A673 (cell line): Measurements from ENCODE around the gene SMOC1. TPM values are rescaled to one million over a fixed set of nuclear protein-coding genes. Genes with fewer than 3 reads are reported as not detected.

Source experiments
- BruUV-seq: library from RNA; stranded (reverse); fragments of 400-500 nt; replicated peaks from 2 replicates; lab custom pipeline; 2021; lab: Mats Ljungman, UMichigan
- CTCF ChIA-PET: fragments of 300-600 bp; sonication (Branson Sonifier 250); formaldehyde crosslinking; loops from one replicate; lab custom pipeline; 2022; ENCODE audit warnings: antibody characterized with exemption; lab: Charles Lee
- POLR2A ChIA-PET: fragments of 300-600 bp; sonication (Branson Sonifier 250); formaldehyde crosslinking; loops from one replicate; lab custom pipeline; 2022; ENCODE audit warnings: antibody characterized with exemption; ENCODE audit not compliant: low non-redundant PET; lab: Charles Lee
- DNase-seq: peaks from one replicate; pipeline ENCODE4 v3.0.0-alpha.2; 2015; ENCODE audit warnings: low spot score
- H3K27ac ChIP-seq: fragments of 200-600 bp; sonication (generic); 2 replicates; pipeline ENCODE4 v1.5.1; 2016; ENCODE audit warnings: mixed run types, low read depth, mild to moderate bottlenecking, mixed read lengths, antibody characterized with exemption, low read length; ENCODE audit not compliant: poor library complexity, severe bottlenecking
- H3K27me3 ChIP-seq: fragments of 200-600 bp; sonication (generic); replicated peaks from 2 replicates; pipeline ENCODE4 v1.6.1; 2017; ENCODE audit warnings: mixed run types, low read depth, mild to moderate bottlenecking, mixed read lengths, antibody characterized with exemption, low read length; ENCODE audit not compliant: insufficient read depth, poor library complexity
- H3K36me3 ChIP-seq: fragments of 200-600 bp; sonication (generic); 2 replicates; pipeline ENCODE4 v1.6.1; 2016; ENCODE audit warnings: mixed run types, mild to moderate bottlenecking, mixed read lengths, antibody characterized with exemption, low read length; ENCODE audit not compliant: insufficient read depth, poor library complexity, severe bottlenecking
- H3K4me1 ChIP-seq: fragments of 200-600 bp; sonication (generic); 2 replicates; pipeline ENCODE4 v1.6.1; 2017; ENCODE audit warnings: mixed run types, mild to moderate bottlenecking, mixed read lengths, antibody characterized with exemption, low read length; ENCODE audit not compliant: insufficient read depth, poor library complexity, severe bottlenecking
- H3K4me3 ChIP-seq: fragments of 200-600 bp; sonication (generic); 2 replicates; pipeline ENCODE4 v1.5.1; 2016; ENCODE audit warnings: low read depth, mixed run types, mild to moderate bottlenecking, mixed read lengths, low read length; ENCODE audit not compliant: poor library complexity, severe bottlenecking
- H3K9me3 ChIP-seq: fragments of 200-600 bp; sonication (generic); 2 replicates; pipeline ENCODE4 v1.6.1; 2016; ENCODE audit warnings: mixed run types, low read depth, mild to moderate bottlenecking, mixed read lengths, antibody characterized with exemption, low read length; ENCODE audit not compliant: poor library complexity, severe bottlenecking
- CTCF ChIP-seq: fragments of 300-800, 200-600 bp; sonication (generic); conservative IDR thresholded peaks from 2 replicates; pipeline ENCODE4 v1.5.1; 2017; ENCODE audit warnings: low read depth, mild to moderate bottlenecking, antibody characterized with exemption, low read length, moderate library complexity, mixed read lengths
- EZH2 ChIP-seq: fragments of 200-600 bp; sonication (generic); IDR thresholded peaks from 2 replicates; pipeline ENCODE4 v1.6.1; 2017; ENCODE audit warnings: borderline replicate concordance, low read depth, mild to moderate bottlenecking, mixed read lengths, antibody characterized with exemption, low read length; ENCODE audit not compliant: poor library complexity, severe bottlenecking
- intact Hi-C: fragments of 100-400 bp; cut with micrococcal nuclease; formaldehyde crosslinking; loops from one replicate; pipeline ENCODE4 v1.10.0; 2022; ENCODE audit not compliant: unreplicated experiment
- total RNA-seq: library from RNA; stranded (reverse); gene quantifications from 2 replicates; pipeline ENCODE4 v1.2.3, GENCODE V29; 2021

Gene SMOC1
- total RNA-seq, 1 experiment from 2014 or later: not detected

DNA sequence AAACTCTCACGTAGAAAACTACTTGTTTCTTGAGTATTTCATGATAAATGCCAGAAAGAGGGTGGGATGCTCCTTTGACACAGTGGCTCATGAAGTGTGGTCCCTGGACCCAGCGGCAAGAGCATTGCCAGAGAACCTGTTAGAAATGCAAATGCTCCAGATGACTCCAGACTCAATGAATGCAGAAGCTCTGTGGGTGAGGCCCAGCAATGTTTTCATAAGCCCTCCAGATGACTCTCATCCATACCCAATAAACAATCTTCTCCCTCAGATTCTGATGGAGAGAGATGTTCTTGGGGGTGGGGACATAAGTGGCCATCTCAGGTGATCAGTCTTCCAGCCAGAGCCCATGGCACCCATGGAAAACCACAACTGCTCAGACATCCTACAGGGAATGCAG is 88.9 kb downstream of the SMOC1 start:
- TF ChIP-seq CTCF: no peak
- Histone ChIP-seq H3K27ac (no peak overlapping the region), H3K9me3 (no peaks in the 10 kb centered on the region), H3K36me3 (no peaks in the 10 kb centered on the region), H3K27me3 (peaks cover under 1% of the 10 kb centered on the region), H3K4me3 (no peak overlapping the region), H3K4me1 (no peaks in the 10 kb centered on the region)
- no TSS peak for BruUV-seq
- intact Hi-C loops: no loop called here
- ChIA-PET CTCF (no interaction called here), POLR2A (interaction anchor here (0.5 to 0.7 kb wide), 2 partner anchors 16 to 727 kb away, joined by 3 to 4 read pairs; no protein-coding TSS in a partner anchor)
- DNase-seq: no peak

GRCh38 chr14:69968681-69969080 is 89.5 kb downstream of the SMOC1 start:
- ChIA-PET CTCF (no interaction called here), POLR2A (interaction anchor here (0.5 to 0.7 kb wide), 2 partner anchors 15 to 727 kb away, joined by 3 to 4 read pairs; no protein-coding TSS in a partner anchor)
- Histone ChIP-seq H3K9me3 (no peaks in the 10 kb centered on the region), H3K27ac (no peak overlapping the region), H3K27me3 (peaks cover 3% of the 10 kb centered on the region), H3K4me3 (no peak overlapping the region), H3K36me3 (no peaks in the 10 kb centered on the region), H3K4me1 (no peaks in the 10 kb centered on the region)
- TF ChIP-seq CTCF (no peak), EZH2 (no peak)
- intact Hi-C loops: no loop called here
- DNase-seq: no peak
- no TSS peak for BruUV-seq

- CTCF ChIA-PET: no interaction called here
- Histone ChIP-seq H3K4me1 (no peaks in the 10 kb centered on the region), H3K36me3 (no peaks in the 10 kb centered on the region), H3K27ac (no peak overlapping the region), H3K9me3 (no peaks in the 10 kb centered on the region), H3K27me3 (peaks cover 24% of the 10 kb centered on the region), H3K4me3 (no peak overlapping the region)
- no TSS peak for BruUV-seq
- intact Hi-C loops: no loop called here
- TF ChIP-seq CTCF (no peak), EZH2 (no peak)
- DNase-seq: no peak
- POLR2A ChIA-PET: no interaction called here
Observed at GRCh38 chr14:69972755-69973154, 93.5 kb downstream of the SMOC1 start.
